HepG2 (cell line): ENCODE data around the gene ZBTB46. TPM values are rescaled to one million over a fixed set of nuclear protein-coding genes. Genes with fewer than 3 reads are reported as not detected.
A peak's percentile ranks its signal among the peaks of the same experiment; 100 is the strongest.

Experiments used
- AFF4 ChIP-seq: sonication (generic); formaldehyde crosslinking; IDR thresholded peaks from 2 replicates; pipeline ENCODE4 v1.4.0; 2020; ENCODE audit warnings: missing genetic modification reagents
- DMTF1 ChIP-seq: sonication (generic); formaldehyde crosslinking; IDR thresholded peaks from 2 replicates; pipeline ENCODE4 v1.4.0; 2020; ENCODE audit warnings: mild to moderate bottlenecking, missing genetic modification reagents
- GMEB1 ChIP-seq: sonication (generic); formaldehyde crosslinking; IDR thresholded peaks from 2 replicates; pipeline ENCODE4 v1.5.1; 2020; ENCODE audit warnings: missing genetic modification reagents, mild to moderate bottlenecking, borderline replicate concordance
- HINFP ChIP-seq: sonication (generic); formaldehyde crosslinking; IDR thresholded peaks from 2 replicates; pipeline ENCODE4 v1.4.0; 2020; ENCODE audit warnings: low read depth, mild to moderate bottlenecking, missing genetic modification reagents
- NFYC ChIP-seq: IDR thresholded peaks from 2 replicates; pipeline ENCODE4 v1.6.1; 2016; ENCODE audit warnings: missing genetic modification reagents, missing compliant biosample characterization
- NR2F2 ChIP-seq: IDR thresholded peaks from 2 replicates; pipeline ENCODE4 v1.6.1; 2012; ENCODE audit warnings: low read depth, inconsistent platforms, borderline replicate concordance
- POGK ChIP-seq: sonication (generic); formaldehyde crosslinking; conservative IDR thresholded peaks from 2 replicates; pipeline ENCODE4 v1.8.0; 2022; ENCODE audit warnings: mild to moderate bottlenecking, moderate library complexity, missing genetic modification reagents
- POGZ ChIP-seq: sonication (generic); formaldehyde crosslinking; IDR thresholded peaks from 2 replicates; pipeline ENCODE4 v1.4.0; 2020; ENCODE audit warnings: mild to moderate bottlenecking, missing genetic modification reagents
- TGIF2 ChIP-seq: IDR thresholded peaks from 2 replicates; pipeline ENCODE4 v1.6.1; 2016; ENCODE audit warnings: control low read depth, missing compliant biosample characterization
- ZMAT5 ChIP-seq: sonication (generic); formaldehyde crosslinking; IDR thresholded peaks from 2 replicates; pipeline ENCODE4 v1.5.0; 2020; ENCODE audit warnings: mild to moderate bottlenecking, low read depth, missing genetic modification reagents, borderline replicate concordance
- ZNF589 ChIP-seq: sonication (generic); formaldehyde crosslinking; conservative IDR thresholded peaks from 2 replicates; pipeline ENCODE4 v1.8.0; 2022; ENCODE audit warnings: mild to moderate bottlenecking, moderate library complexity, missing genetic modification reagents
- polyA plus RNA-seq, 8 experiments: library from polyadenylated mRNA; depleted of rRNA in 3 of 8; stranded (reverse) in 7 of 8; unstranded in 1 of 8; fragments of >200 nt; fragmentation: Illumina TruSeq in 4 of 8; extraction: Trizol in 4 of 8; gene quantifications; 2 replicates each; pipeline versions ENCODE4 v1.2.1 to v1.2.3, GENCODE V29; 2011 to 2016; ENCODE audit warnings: low read depth in 4 of 8, missing spikeins in 1 of 8, mixed read lengths in 1 of 8; ENCODE audit not compliant: insufficient read depth in 1 of 8
- total RNA-seq, 5 experiments: library from RNA; depleted of rRNA; stranded (reverse); fragments of >200 nt; fragmentation: Illumina TruSeq; extraction: Trizol; gene quantifications; 2 replicates each; pipeline ENCODE4 v1.2.3, GENCODE V29; 2016; ENCODE audit warnings: low read depth in 1 of 5

The ZBTB46 gene
- total and polyA plus RNA-seq, 2 of the 13 experiments (the other 11 are each of a cell fraction or from before 2014, with no cell fraction given) = 1.6 to 13.5 TPM

GRCh38 chr20:63736893-63737694 lies 94.0 kb downstream of the ZBTB46 start (continued):
- TF ChIP-seq AFF4 (CRISPR knock-in tag) (no peak), POGK (CRISPR knock-in tag) (no peak), NR2F2 (peak; percentile 46; the same call in 1 of the 2 replicates), NFYC (CRISPR knock-in tag) (peak; percentile 36), DMTF1 (no peak; the same call in 1 of the 2 replicates), ZMAT5 (CRISPR knock-in tag) (no peak), TGIF2 (CRISPR knock-in tag) (no peak), GMEB1 (CRISPR knock-in tag) (0 out of 2 replicates have a peak, but pooled peaks have one; percentile 22), HINFP (CRISPR knock-in tag) (peak; percentile 75; the same call in 1 of the 2 replicates), POGZ (CRISPR knock-in tag) (no peak), ZNF589 (CRISPR knock-in tag) (no peak)
